SU-DHL-6 (cell line): ENCODE data around the gene CDH23.

Experiments
- H2AFZ ChIP-seq: fragments of 200-600 bp; sonication (generic); 2 replicates; pipeline ENCODE4 v1.6.1; 2014; ENCODE audit warnings: low read depth, mild to moderate bottlenecking, moderate library complexity, mixed read lengths, antibody characterized with exemption, low read length; ENCODE audit not compliant: severe bottlenecking
- H3F3A ChIP-seq: fragments of 200-600 bp; shearing (Covaris generic); 2 replicates; pipeline ENCODE4 v1.6.0; 2016; ENCODE audit warnings: antibody characterized with exemption, mild to moderate bottlenecking; ENCODE audit not compliant: insufficient read depth
- H3K27ac ChIP-seq: fragments of 200-600 bp; sonication (generic); 2 replicates; pipeline ENCODE4 v1.5.1; 2016; ENCODE audit warnings: low read depth, mild to moderate bottlenecking, low read length, moderate library complexity, mixed read lengths
- H3K27me3 ChIP-seq: fragments of 200-600 bp; sonication (generic), shearing (Covaris generic); 2 replicates; pipeline ENCODE4 v1.6.0; 2014; ENCODE audit warnings: mild to moderate bottlenecking, low read length
- H3K36me3 ChIP-seq: fragments of 200-600 bp; sonication (generic); 2 replicates; pipeline ENCODE4 v1.6.1; 2014; ENCODE audit warnings: mild to moderate bottlenecking, low read length, mixed read lengths
- H3K4me2 ChIP-seq: fragments of 300-600, 200-600 bp; shearing (Covaris generic), sonication (generic); 2 replicates; pipeline ENCODE4 v1.6.0; 2014; ENCODE audit warnings: low read length, low read depth, mild to moderate bottlenecking; ENCODE audit not compliant: poor library complexity, severe bottlenecking
- H3K4me3 ChIP-seq: fragments of 200-600 bp; sonication (generic); 2 replicates; pipeline ENCODE4 v1.5.1; 2014; ENCODE audit warnings: antibody characterized with exemption, low read length, mild to moderate bottlenecking, mixed read lengths; ENCODE audit not compliant: insufficient read depth, poor library complexity, severe bottlenecking
- H3K79me2 ChIP-seq: fragments of 200-600 bp; sonication (generic); 2 replicates; pipeline ENCODE4 v1.6.1; 2014; ENCODE audit warnings: mild to moderate bottlenecking, low read length, moderate library complexity; ENCODE audit not compliant: insufficient read depth
- H3K9ac ChIP-seq: fragments of 200-600 bp; sonication (generic); 2 replicates; pipeline ENCODE4 v1.7.0; 2014; ENCODE audit warnings: mild to moderate bottlenecking, low read length
- H3K9me2 ChIP-seq: fragments of 200-600 bp; sonication (generic); replicated peaks from 2 replicates; pipeline ENCODE4 v1.6.1; 2014; ENCODE audit warnings: low read length; ENCODE audit not compliant: insufficient read depth
- H3K9me3 ChIP-seq: fragments of 200-600 bp; sonication (generic); 2 replicates; pipeline ENCODE4 v1.6.1; 2014; ENCODE audit warnings: low read length, mixed read lengths; ENCODE audit not compliant: insufficient read depth
- H4K20me1 ChIP-seq: fragments of 200-600 bp; sonication (generic); 2 replicates; pipeline ENCODE4 v1.6.1; 2014; ENCODE audit warnings: low read depth, mild to moderate bottlenecking, antibody characterized with exemption, low read length, moderate library complexity, mixed read lengths
- EZH2phosphoT487 ChIP-seq: fragments of 200-600 bp; sonication (generic), shearing (Covaris generic); conservative IDR thresholded peaks from 2 replicates; pipeline ENCODE4 v1.6.1; 2018; ENCODE audit warnings: mild to moderate bottlenecking, antibody characterized with exemption, low read length, moderate library complexity, mixed read lengths
- TF ChIP-seq, protein P1 (sequence below): fragments of 200-600 bp; sonication (generic); IDR thresholded peaks from one replicate; pipeline ENCODE4 v1.5.1; 2017; ENCODE audit warnings: antibody characterized with exemption, mild to moderate bottlenecking, low read length, moderate library complexity; ENCODE audit not compliant: insufficient read depth, poor library complexity, severe bottlenecking

Gene CDH23

GRCh38 chr10:71388171-71388570 lies 8.5 kb upstream of the CDH23 start:
- Histone ChIP-seq H4K20me1 (no peaks in the 10 kb centered on the region), H3F3A (no peaks in the 10 kb centered on the region), H3K79me2 (no peaks in the 10 kb centered on the region), H3K9me3 (no peaks in the 10 kb centered on the region), H3K36me3 (no peaks in the 10 kb centered on the region), H3K9ac (no peak overlapping the region), H2AFZ (no peak overlapping the region), H3K4me2 (no peak overlapping the region), H3K27me3 (no peaks in the 10 kb centered on the region; the same call in 1 of the 2 replicates), H3K27ac (no peak overlapping the region), H3K9me2 (no peaks in the 10 kb centered on the region), H3K4me3 (no peak overlapping the region)
- TF ChIP-seq, protein P1, sequence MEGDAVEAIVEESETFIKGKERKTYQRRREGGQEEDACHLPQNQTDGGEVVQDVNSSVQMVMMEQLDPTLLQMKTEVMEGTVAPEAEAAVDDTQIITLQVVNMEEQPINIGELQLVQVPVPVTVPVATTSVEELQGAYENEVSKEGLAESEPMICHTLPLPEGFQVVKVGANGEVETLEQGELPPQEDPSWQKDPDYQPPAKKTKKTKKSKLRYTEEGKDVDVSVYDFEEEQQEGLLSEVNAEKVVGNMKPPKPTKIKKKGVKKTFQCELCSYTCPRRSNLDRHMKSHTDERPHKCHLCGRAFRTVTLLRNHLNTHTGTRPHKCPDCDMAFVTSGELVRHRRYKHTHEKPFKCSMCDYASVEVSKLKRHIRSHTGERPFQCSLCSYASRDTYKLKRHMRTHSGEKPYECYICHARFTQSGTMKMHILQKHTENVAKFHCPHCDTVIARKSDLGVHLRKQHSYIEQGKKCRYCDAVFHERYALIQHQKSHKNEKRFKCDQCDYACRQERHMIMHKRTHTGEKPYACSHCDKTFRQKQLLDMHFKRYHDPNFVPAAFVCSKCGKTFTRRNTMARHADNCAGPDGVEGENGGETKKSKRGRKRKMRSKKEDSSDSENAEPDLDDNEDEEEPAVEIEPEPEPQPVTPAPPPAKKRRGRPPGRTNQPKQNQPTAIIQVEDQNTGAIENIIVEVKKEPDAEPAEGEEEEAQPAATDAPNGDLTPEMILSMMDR: no peak
- TF ChIP-seq EZH2phosphoT487: no peak

GRCh38 chr10:71388583-71389310 lies 8.0 kb upstream of the CDH23 start:
- no peak overlapping the region for H3K9ac ChIP-seq
- H3K4me3 ChIP-seq: no peak overlapping the region
- H4K20me1 ChIP-seq: no peaks in the 10 kb centered on the region
- H3F3A ChIP-seq: no peaks in the 10 kb centered on the region
- no peak for TF ChIP-seq EZH2phosphoT487
- TF ChIP-seq, protein P1: no peak
- H3K79me2 ChIP-seq: no peaks in the 10 kb centered on the region
- no peaks in the 10 kb centered on the region for H3K9me3 ChIP-seq
- H3K27ac ChIP-seq: no peak overlapping the region
- H3K4me2 ChIP-seq: no peak overlapping the region
- no peak overlapping the region for H2AFZ ChIP-seq
- no peaks in the 10 kb centered on the region; the same call in 1 of the 2 replicates for H3K27me3 ChIP-seq
- no peaks in the 10 kb centered on the region for H3K9me2 ChIP-seq
- H3K36me3 ChIP-seq: no peaks in the 10 kb centered on the region

DNA sequence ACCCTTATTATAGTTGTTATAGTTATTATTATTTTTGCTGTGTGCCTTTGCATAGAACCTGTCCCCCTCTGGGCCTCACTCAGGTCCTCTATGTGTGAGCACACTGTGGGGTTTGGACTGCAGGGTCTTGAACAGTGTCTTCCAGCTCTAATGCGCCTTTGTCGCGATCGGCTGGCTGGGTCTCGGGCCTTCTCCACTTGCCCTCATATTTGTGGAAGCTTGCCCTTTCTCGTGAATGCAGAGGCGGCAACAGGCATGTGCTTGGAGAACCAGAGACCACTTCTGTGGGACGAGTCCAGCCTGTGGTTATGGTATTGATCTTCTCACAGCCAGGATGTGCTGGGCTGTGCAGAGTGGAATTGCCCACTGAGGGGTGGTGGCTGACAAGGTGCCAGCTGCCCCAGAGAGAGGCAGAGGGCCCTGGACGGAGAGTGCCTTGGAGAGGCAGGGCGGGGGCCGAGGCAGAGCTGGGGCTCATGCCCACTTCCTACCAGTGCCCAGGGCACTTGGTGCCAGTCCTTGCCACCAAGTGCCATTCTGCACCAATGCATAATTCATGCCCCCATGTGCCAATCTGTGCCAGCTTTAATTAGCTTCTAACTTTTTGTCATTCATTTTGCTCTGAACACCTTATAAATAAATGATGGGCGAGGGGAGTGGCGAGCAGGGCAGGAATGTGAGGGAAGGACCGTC lies 6.8 kb upstream of the CDH23 start:
- no peaks in the 10 kb centered on the region for H4K20me1 ChIP-seq
- no peak overlapping the region for H3K4me3 ChIP-seq
- no peak for TF ChIP-seq EZH2phosphoT487
- TF ChIP-seq, protein P1: no peak
- no peak overlapping the region for H3K27ac ChIP-seq
- H3K9me2 ChIP-seq: no peaks in the 10 kb centered on the region
- no peaks in the 10 kb centered on the region; the same call in 1 of the 2 replicates for H3K27me3 ChIP-seq
- no peaks in the 10 kb centered on the region for H3K36me3 ChIP-seq
- H3K4me2 ChIP-seq: no peak overlapping the region
- H3K9ac ChIP-seq: no peak overlapping the region
- no peaks in the 10 kb centered on the region for H3F3A ChIP-seq
- no peak overlapping the region for H2AFZ ChIP-seq
- H3K9me3 ChIP-seq: no peaks in the 10 kb centered on the region
- no peaks in the 10 kb centered on the region for H3K79me2 ChIP-seq
